ENCODE results near the gene TRPM3. TPM values are rescaled to one million over a fixed set of nuclear protein-coding genes. Genes with fewer than 3 reads are reported as not detected.

TRPM3 gene
- total and polyA plus RNA-seq, 2 of the 8 experiments (the other 6 are each of a cell fraction or from before 2014, with no cell fraction given), result 2.4 to 10.9 TPM

GRCh38 chr9:70802758-70803436 is 318.5 kb downstream of the TRPM3 start:
- ChIA-PET POLR2A (ENCODE audit: partially characterized antibody) (interaction anchor here (0.6 kb wide), 1 partner anchor 543 kb away, joined by 3 read pairs; no protein-coding TSS in a partner anchor), CTCF (ENCODE audit: partially characterized antibody) (interaction anchor here (0.6 to 2.1 kb wide), 16 partner anchors 9 to 421 kb away, joined by 3 to 5 read pairs (median 3); no protein-coding TSS in a partner anchor)
- no peak overlapping the region for H2BK15ac ChIP-seq (ENCODE audit: low read length)
- H3K27me3 ChIP-seq (replicated peaks in 1 of 4; ENCODE audit: control insufficient read depth in 3 of 4, extremely low read depth in 1 of 4, insufficient read depth in 3 of 4, low read length in 3 of 4), result no peaks in the 10 kb centered on the region
- H4K5ac ChIP-seq (ENCODE audit: insufficient read length, low read depth, low read length), result peak overlapping the region; percentile 1
- TF ChIP-seq POLR2AphosphoS5 (IDR thresholded peaks at IDR 0.05; ENCODE audit: low read depth, low read length) (no peak), YY1 (IDR thresholded peaks at IDR 0.05; ENCODE audit: low read depth, low read length) (no peak), BCL11A (IDR thresholded peaks at IDR 0.05; ENCODE audit: low read depth in 2 of 2, low read length in 2 of 2) (no peak), EGR1 (IDR thresholded peaks at IDR 0.05; ENCODE audit: borderline replicate concordance, low read depth, low read length) (no peak), TAF7 (optimal IDR thresholded peaks at IDR 0.05; ENCODE audit: borderline replicate concordance, low read depth, low read length) (no peak), USF2 (IDR thresholded peaks at IDR 0.05; ENCODE audit: low read length) (no peak)
- TF ChIP-seq, protein P1, sequence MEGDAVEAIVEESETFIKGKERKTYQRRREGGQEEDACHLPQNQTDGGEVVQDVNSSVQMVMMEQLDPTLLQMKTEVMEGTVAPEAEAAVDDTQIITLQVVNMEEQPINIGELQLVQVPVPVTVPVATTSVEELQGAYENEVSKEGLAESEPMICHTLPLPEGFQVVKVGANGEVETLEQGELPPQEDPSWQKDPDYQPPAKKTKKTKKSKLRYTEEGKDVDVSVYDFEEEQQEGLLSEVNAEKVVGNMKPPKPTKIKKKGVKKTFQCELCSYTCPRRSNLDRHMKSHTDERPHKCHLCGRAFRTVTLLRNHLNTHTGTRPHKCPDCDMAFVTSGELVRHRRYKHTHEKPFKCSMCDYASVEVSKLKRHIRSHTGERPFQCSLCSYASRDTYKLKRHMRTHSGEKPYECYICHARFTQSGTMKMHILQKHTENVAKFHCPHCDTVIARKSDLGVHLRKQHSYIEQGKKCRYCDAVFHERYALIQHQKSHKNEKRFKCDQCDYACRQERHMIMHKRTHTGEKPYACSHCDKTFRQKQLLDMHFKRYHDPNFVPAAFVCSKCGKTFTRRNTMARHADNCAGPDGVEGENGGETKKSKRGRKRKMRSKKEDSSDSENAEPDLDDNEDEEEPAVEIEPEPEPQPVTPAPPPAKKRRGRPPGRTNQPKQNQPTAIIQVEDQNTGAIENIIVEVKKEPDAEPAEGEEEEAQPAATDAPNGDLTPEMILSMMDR (IDR thresholded peaks at IDR 0.05; ENCODE audit: control extremely low read depth in 1 of 3, insufficient read depth in 1 of 3, low read depth in 1 of 3, low read length in 3 of 3), result peak in 1 of 3 experiments; percentile 4; a peak in 1 of 4 replicates
- H3K9me3 ChIP-seq (ENCODE audit: insufficient read depth in 2 of 2, low read depth in 1 of 2, low read length in 1 of 2), result no peaks in the 10 kb centered on the region
- 76% methylated on average over 6 of the region's 6 CpGs; no CpG with 5 or more reads in 1 of the 2 experiments for WGBS, 2 experiments (ENCODE audit: extremely low coverage in 1 of 2, insufficient coverage in 1 of 2, insufficient read length in 1 of 2, insufficient replicate concordance in 2 of 2, low coverage in 1 of 2, low lambda C conversion rate in 2 of 2, missing lambda C conversion rate in 1 of 2)
- H3K79me2 ChIP-seq (ENCODE audit: control insufficient read depth in 1 of 2, insufficient read depth in 2 of 2, low read length in 2 of 2), result no peaks in the 10 kb centered on the region
- H2BK5ac ChIP-seq (ENCODE audit: low read depth, low read length), result no peak overlapping the region
- no peak overlapping the region for H2BK120ac ChIP-seq (replicated peaks; ENCODE audit: low read depth, low read length)
- H2BK12ac ChIP-seq (ENCODE audit: low read depth, low read length), result no peak overlapping the region
- no peaks in the 10 kb centered on the region for H3K79me1 ChIP-seq (ENCODE audit: low read depth, low read length)
- H3K56ac ChIP-seq (replicated peaks; ENCODE audit: insufficient read length, low read depth, low read length), result no peak overlapping the region
- no peak overlapping the region for H2AFZ ChIP-seq (ENCODE audit: low read length)
- H2AK5ac ChIP-seq (ENCODE audit: low read depth, low read length), result no peak overlapping the region
- H3K18ac ChIP-seq (ENCODE audit: extremely low read depth, low read length), result no peak overlapping the region
- H4K91ac ChIP-seq (replicated peaks; ENCODE audit: insufficient read length, low read length), result no peak overlapping the region
- peak overlapping the region in 1 of 2 experiments; percentile 29; a peak in 1 of 4 replicates for H3K4me2 ChIP-seq (ENCODE audit: insufficient read depth in 1 of 2, low read depth in 2 of 2, low read length in 2 of 2)
- no peaks in the 10 kb centered on the region for H3K36me3 ChIP-seq (ENCODE audit: control insufficient read depth in 2 of 4, insufficient read depth in 4 of 4, low read length in 3 of 4)
- FAIRE-seq (no peak), DNase-seq (ENCODE audit: low read depth in 1 of 2, low spot score in 2 of 2) (no peak)
- H4K8ac ChIP-seq (ENCODE audit: extremely low read depth, insufficient read depth, low read length), result no peak overlapping the region
- H3K4ac ChIP-seq (replicated peaks; ENCODE audit: insufficient read length, low read depth, low read length), result no peak overlapping the region
- no peaks in the 10 kb centered on the region for H3K23me2 ChIP-seq (ENCODE audit: low read depth, low read length)
- H3K4me3 ChIP-seq (ENCODE audit: extremely low read depth in 1 of 4, insufficient read depth in 2 of 4, low read depth in 3 of 4, low read length in 4 of 4), result no peak overlapping the region
- H3K23ac ChIP-seq (ENCODE audit: insufficient read length), result no peak overlapping the region
- peaks cover 0 to 5% (median 2%) of the 10 kb centered on the region in 4 experiments; a peak in 2 of 7 replicates for H3K4me1 ChIP-seq (replicated peaks in 1 of 4; ENCODE audit: control insufficient read depth in 3 of 4, insufficient read depth in 4 of 4, low read length in 3 of 4)
- no peak overlapping the region for H2BK20ac ChIP-seq (ENCODE audit: low read length)
- H3K14ac ChIP-seq (ENCODE audit: insufficient read length), result no peak overlapping the region
- H3K9ac ChIP-seq (replicated peaks in 1 of 4; ENCODE audit: extremely low read depth in 1 of 4, low read depth in 3 of 4, low read length in 3 of 4), result no peak overlapping the region
- H4K20me1 ChIP-seq (replicated peaks in 1 of 2; ENCODE audit: control insufficient read depth in 1 of 2, insufficient read depth in 2 of 2, low read length in 2 of 2), result no peaks in the 10 kb centered on the region
- no peak overlapping the region for H3K27ac ChIP-seq (ENCODE audit: low read depth, low read length)

Data from H1 (cell line).